Kidney epithelial cell (primary cell): ENCODE data around the gene OR52E6. TPM values are rescaled to one million over a fixed set of nuclear protein-coding genes. Genes with fewer than 3 reads are reported as not detected.
A peak's percentile ranks its signal among the peaks of the same experiment; 100 is the strongest.

Experiments
- DNase-seq: peaks from one replicate; pipeline ENCODE4 v3.0.0-alpha.2; 2010; ENCODE audit warnings: low read depth
- H3K27me3 ChIP-seq: 2 replicates; pipeline ENCODE4 v1.6.0; 2011; ENCODE audit warnings: low read length; ENCODE audit not compliant: control insufficient read depth, insufficient read depth
- H3K36me3 ChIP-seq: 2 replicates; pipeline ENCODE4 v1.5.1; 2011; ENCODE audit warnings: low read length; ENCODE audit not compliant: control insufficient read depth, insufficient read depth
- H3K4me3 ChIP-seq: 2 replicates; pipeline ENCODE4 v1.5.1; 2011; ENCODE audit warnings: low read depth, mild to moderate bottlenecking, control low read depth, low read length
- total RNA-seq: library from RNA; depleted of rRNA; stranded (reverse); fragments of >200 nt; gene quantifications from 2 replicates; pipeline ENCODE4 v1.2.3, GENCODE V29; 2015
- TF ChIP-seq, protein P1 (sequence below): IDR thresholded peaks from 2 replicates; pipeline ENCODE4 v1.5.1; 2011; ENCODE audit warnings: mild to moderate bottlenecking, moderate library complexity, low read length, control low read depth, inconsistent platforms; ENCODE audit not compliant: insufficient read depth, poor library complexity, severe bottlenecking

OR52E6 gene
- total RNA-seq, 1 donor from 2014 or later, result not detected

DNA sequence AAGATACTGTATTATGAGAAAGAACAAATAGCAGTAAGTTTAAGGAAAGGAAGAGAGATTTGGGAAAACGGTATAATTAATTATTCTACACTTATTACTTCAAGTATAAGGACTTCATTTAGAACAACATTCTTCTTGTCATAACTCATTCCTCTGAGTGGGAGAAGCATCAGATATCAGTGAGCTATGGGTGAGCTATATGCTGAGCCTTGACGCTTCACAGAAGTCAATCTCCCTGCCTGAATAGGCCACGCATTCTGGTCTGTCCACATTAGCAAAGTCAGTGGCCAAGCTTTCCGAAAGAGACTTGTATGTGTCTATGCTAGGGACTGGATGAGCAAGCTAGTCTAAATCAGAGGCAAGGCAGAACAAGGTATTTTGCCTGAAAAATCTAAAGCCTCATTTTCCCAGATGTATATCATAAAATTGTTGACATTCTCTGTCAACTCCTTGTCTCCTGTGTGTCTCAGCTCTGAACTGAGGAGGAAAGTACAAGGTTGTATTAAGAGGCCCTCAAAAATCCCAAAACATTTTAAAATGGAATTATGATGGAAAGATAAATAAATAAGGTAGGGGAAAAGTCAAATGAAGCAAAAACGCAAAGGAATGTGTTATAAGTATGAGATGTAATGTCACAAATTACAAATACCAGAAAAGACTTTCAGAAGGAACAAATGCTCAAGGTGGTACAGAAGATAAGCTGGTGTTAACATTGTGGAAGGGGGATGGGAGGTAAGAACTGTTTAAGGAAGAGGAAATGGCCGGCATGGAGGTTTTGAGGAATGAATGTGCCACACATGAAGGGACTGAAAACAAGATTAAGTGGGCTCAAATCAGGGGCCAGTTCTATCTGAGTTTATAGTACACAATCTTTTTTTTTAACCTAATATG, 31.5 kb downstream of the OR52E6 start:
- H3K36me3 ChIP-seq, result no peaks in the 10 kb centered on the region
- TF ChIP-seq, protein P1, sequence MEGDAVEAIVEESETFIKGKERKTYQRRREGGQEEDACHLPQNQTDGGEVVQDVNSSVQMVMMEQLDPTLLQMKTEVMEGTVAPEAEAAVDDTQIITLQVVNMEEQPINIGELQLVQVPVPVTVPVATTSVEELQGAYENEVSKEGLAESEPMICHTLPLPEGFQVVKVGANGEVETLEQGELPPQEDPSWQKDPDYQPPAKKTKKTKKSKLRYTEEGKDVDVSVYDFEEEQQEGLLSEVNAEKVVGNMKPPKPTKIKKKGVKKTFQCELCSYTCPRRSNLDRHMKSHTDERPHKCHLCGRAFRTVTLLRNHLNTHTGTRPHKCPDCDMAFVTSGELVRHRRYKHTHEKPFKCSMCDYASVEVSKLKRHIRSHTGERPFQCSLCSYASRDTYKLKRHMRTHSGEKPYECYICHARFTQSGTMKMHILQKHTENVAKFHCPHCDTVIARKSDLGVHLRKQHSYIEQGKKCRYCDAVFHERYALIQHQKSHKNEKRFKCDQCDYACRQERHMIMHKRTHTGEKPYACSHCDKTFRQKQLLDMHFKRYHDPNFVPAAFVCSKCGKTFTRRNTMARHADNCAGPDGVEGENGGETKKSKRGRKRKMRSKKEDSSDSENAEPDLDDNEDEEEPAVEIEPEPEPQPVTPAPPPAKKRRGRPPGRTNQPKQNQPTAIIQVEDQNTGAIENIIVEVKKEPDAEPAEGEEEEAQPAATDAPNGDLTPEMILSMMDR, result no peak

GRCh38 chr11:5809122-5809519, 32.6 kb downstream of the OR52E6 start:
- Histone ChIP-seq H3K27me3 (peaks cover 7% of the 10 kb centered on the region), H3K36me3 (no peaks in the 10 kb centered on the region), H3K4me3 (peak overlapping the region; percentile 49)
- TF ChIP-seq, protein P1, result no peak
- no peak for DNase-seq

More for the DNA sequence above, 31.5 kb downstream of the OR52E6 start:
- Histone ChIP-seq H3K4me3 (no peak overlapping the region), H3K27me3 (peaks cover 7% of the 10 kb centered on the region)
- no peak for DNase-seq

DNA sequence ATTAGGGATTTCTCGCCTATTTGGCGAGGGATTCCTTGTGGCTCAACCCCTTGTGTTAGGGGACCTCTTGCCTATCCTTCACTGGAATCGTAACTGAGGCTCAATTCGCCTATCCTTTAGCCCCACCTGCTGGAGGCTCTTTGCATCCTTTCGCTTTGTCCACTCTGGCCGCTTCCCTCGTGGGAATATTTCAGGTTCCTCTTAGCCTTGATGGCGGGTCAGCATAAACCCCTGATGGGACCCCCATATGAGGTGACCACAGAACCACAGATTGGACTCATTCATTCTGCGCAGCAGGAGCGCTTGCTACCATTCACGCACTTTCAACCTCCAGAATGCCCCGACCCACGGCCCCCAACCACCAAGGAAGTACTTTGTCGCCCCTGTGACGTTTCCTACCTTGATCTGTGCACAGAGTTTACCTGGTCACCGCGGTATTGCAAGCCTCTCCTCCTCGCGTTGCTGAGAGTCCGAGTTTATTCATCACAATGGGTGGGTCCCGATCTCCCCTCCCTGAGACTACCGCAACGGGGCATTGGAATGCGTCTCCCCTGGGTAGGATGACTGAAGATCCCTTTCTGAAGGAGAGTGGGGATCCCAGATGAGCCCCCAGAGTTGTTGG, 33.1 kb downstream of the OR52E6 start, which contains the start of gene OR52N2:
OR52N2 (plus strand) TSS at position 425 of the 622 bp plus-strand sequence. CDS start 11,412 bp downstream, outside the sequence.
- Histone ChIP-seq H3K36me3 (no peaks in the 10 kb centered on the region), H3K27me3 (peaks cover 7% of the 10 kb centered on the region), H3K4me3 (peak within 1 kb of the TSS; percentile 49)
- DNase-seq, result peak; percentile 9
- TF ChIP-seq, protein P1, result peak; percentile 80

GRCh38 chr11:5807580-5807979, 34.1 kb downstream of the OR52E6 start:
- no peaks in the 10 kb centered on the region for H3K36me3 ChIP-seq
- TF ChIP-seq, protein P1, result no peak
- no peak overlapping the region for H3K4me3 ChIP-seq
- peaks cover 7% of the 10 kb centered on the region for H3K27me3 ChIP-seq
- no peak for DNase-seq

DNA sequence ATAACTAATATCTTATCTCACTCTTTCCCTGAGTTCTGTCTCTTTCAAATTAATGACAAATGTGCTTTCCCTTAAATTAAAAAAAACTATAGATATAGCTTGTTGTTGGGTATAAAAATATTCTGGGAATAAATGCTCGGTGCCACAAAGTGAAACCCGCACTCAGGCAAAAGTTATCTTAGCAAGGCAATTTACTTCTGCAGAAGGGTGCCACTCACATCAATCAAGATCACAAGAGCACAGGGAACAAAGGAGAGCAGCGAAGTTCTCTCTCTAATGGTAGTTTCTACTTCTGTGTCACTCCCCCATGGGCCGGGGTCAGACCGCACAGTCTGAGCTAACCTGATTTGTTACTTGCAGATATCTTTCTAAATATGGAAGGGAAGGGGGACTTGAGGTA, 37.7 kb downstream of the OR52E6 start:
- TF ChIP-seq, protein P1, result no peak
- H3K27me3 ChIP-seq, result peaks cover 7% of the 10 kb centered on the region
- H3K36me3 ChIP-seq, result no peaks in the 10 kb centered on the region
- no peak overlapping the region for H3K4me3 ChIP-seq
- DNase-seq, result no peak
